DND-41 (cell line): ENCODE results near the gene ATP13A1.
"Not testable (repeated sequence)": the region's sequence is repeated elsewhere in the genome, so short reads cannot be mapped to it uniquely, and the experiment has no call there.

Source experiments
- ATAC-seq: fragments of 200-7000 bp; cut with Tn5 transposase; 3 replicates; pipeline ENCODE4 v1.9.1; 2021; ENCODE audit warnings: low read depth; ENCODE audit not compliant: insufficient read depth
- DNase-seq: peaks from one replicate; pipeline ENCODE4 v3.0.0-alpha.2; 2020
- H2AFZ ChIP-seq: 2 replicates; pipeline ENCODE4 v1.6.0; 2012; ENCODE audit warnings: low read depth, low read length
- H3K27ac ChIP-seq: 2 replicates; pipeline ENCODE4 v1.5.1; 2012; ENCODE audit warnings: low read length, inconsistent platforms
- H3K27me3 ChIP-seq: fragments of 200-600 bp; sonication (generic); 2 replicates; pipeline ENCODE4 v1.6.0; 2012; ENCODE audit warnings: low read length, mild to moderate bottlenecking, inconsistent platforms; ENCODE audit not compliant: insufficient read depth, poor library complexity
- H3K36me3 ChIP-seq: 2 replicates; pipeline ENCODE4 v1.5.1; 2012; ENCODE audit warnings: low read length, inconsistent platforms; ENCODE audit not compliant: insufficient read depth
- H3K4me1 ChIP-seq: 2 replicates; pipeline ENCODE4 v1.5.1; 2012; ENCODE audit warnings: mild to moderate bottlenecking, low read length; ENCODE audit not compliant: insufficient read depth
- H3K4me2 ChIP-seq: 2 replicates; pipeline ENCODE4 v1.6.0; 2012; ENCODE audit warnings: mild to moderate bottlenecking, moderate library complexity, low read length, inconsistent platforms; ENCODE audit not compliant: insufficient read depth
- H3K4me3 ChIP-seq, 2 experiments: fragments of 200-600 bp in 1 of 2; shearing (Covaris generic) in 1 of 2; 2 replicates each; pipeline ENCODE4 v1.5.1; 2012 to 2016; ENCODE audit warnings: inconsistent platforms in 2 of 2, low read length in 2 of 2, mild to moderate bottlenecking in 2 of 2, low read depth in 1 of 2, moderate library complexity in 1 of 2
- H3K79me2 ChIP-seq: 2 replicates; pipeline ENCODE4 v1.6.0; 2012; ENCODE audit warnings: low read length, inconsistent platforms; ENCODE audit not compliant: insufficient read depth
- H3K9ac ChIP-seq: 2 replicates; pipeline ENCODE4 v1.6.0; 2012; ENCODE audit warnings: low read depth, mild to moderate bottlenecking, inconsistent platforms, low read length, moderate library complexity
- H3K9me3 ChIP-seq: 2 replicates; pipeline ENCODE4 v1.5.1; 2012; ENCODE audit warnings: low read length, moderate library complexity, mild to moderate bottlenecking, inconsistent platforms; ENCODE audit not compliant: insufficient read depth, severe bottlenecking
- H4K20me1 ChIP-seq: 2 replicates; pipeline ENCODE4 v1.6.0; 2012; ENCODE audit warnings: low read length; ENCODE audit not compliant: insufficient read depth
- EZH2 ChIP-seq: IDR thresholded peaks from 3 replicates; pipeline ENCODE4 v1.6.1; 2012; ENCODE audit warnings: borderline replicate concordance, low read depth, mild to moderate bottlenecking, moderate library complexity, low read length, inconsistent platforms; ENCODE audit not compliant: severe bottlenecking
- TF ChIP-seq, protein P1 (sequence below): IDR thresholded peaks from 2 replicates; pipeline ENCODE4 v1.5.1; 2012; ENCODE audit warnings: borderline replicate concordance, low read length, moderate library complexity, mild to moderate bottlenecking; ENCODE audit not compliant: poor library complexity, severe bottlenecking; ENCODE audit errors: extremely low read depth

The ATP13A1 gene

DNA sequence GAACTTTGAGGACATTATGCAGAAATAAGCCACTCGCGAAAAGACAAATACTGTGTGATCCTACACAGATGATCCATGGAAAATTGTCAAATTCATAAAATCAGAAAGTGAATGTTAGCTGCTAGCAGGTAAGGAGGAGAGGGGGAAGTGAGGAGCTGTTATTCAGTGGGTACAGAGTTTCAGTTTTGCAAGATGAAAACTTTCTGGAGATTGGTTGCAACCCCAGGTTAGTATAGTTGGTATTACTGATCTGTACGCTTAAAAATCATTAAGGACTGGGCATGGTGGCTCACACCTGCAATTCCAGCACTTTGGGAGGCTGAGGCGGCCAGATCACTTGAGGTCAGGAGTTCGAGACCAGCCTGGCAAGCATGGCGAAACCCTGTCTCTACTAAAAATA lies 23.1 kb upstream of the ATP13A1 start:
- TF ChIP-seq, protein P1, sequence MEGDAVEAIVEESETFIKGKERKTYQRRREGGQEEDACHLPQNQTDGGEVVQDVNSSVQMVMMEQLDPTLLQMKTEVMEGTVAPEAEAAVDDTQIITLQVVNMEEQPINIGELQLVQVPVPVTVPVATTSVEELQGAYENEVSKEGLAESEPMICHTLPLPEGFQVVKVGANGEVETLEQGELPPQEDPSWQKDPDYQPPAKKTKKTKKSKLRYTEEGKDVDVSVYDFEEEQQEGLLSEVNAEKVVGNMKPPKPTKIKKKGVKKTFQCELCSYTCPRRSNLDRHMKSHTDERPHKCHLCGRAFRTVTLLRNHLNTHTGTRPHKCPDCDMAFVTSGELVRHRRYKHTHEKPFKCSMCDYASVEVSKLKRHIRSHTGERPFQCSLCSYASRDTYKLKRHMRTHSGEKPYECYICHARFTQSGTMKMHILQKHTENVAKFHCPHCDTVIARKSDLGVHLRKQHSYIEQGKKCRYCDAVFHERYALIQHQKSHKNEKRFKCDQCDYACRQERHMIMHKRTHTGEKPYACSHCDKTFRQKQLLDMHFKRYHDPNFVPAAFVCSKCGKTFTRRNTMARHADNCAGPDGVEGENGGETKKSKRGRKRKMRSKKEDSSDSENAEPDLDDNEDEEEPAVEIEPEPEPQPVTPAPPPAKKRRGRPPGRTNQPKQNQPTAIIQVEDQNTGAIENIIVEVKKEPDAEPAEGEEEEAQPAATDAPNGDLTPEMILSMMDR, result no peak
- no peak for TF ChIP-seq EZH2
- peaks cover 33% of the 10 kb centered on the region for H3K36me3 ChIP-seq
- no peaks in the 10 kb centered on the region for H3K27me3 ChIP-seq
- peaks cover 21% of the 10 kb centered on the region for H3K79me2 ChIP-seq
- no peak overlapping the region for H2AFZ ChIP-seq
- H3K4me2 ChIP-seq, result no peak overlapping the region
- ATAC-seq, result peak; percentile 25; the same call in 2 of the 3 replicates
- no peak for DNase-seq
- no peak overlapping the region for H3K4me3 ChIP-seq
- H3K9me3 ChIP-seq, result peaks cover 2% of the 10 kb centered on the region
- no peak overlapping the region for H3K9ac ChIP-seq
- H4K20me1 ChIP-seq, result peaks cover 13% of the 10 kb centered on the region; the same call in 1 of the 2 replicates
- no peak overlapping the region for H3K27ac ChIP-seq
- H3K4me1 ChIP-seq, result no peaks in the 10 kb centered on the region

DNA sequence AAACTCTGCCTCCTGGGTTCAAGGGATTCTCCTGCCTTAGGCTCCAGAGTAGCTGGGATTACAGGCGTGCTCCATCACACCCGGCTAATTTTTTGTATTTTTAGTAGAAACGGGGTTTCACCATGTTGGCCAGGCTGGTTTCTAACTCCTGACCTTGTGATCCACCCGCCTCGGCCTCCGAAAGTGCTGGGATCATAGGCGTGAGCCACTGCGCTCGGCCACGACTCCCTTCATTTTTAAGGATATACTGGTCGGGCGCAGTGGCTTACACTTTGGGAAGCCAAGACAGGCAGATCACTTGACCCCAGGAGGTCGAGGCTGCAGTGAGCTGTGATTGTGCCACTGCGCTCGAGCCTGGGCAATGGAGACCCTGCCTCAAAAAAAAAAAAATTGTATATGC lies 22.6 kb upstream of the ATP13A1 start:
- H3K36me3 ChIP-seq, result peaks cover 37% of the 10 kb centered on the region
- not testable (repeated sequence) for ATAC-seq, H3K27ac ChIP-seq, DNase-seq, H3K4me3 ChIP-seq, H3K9ac ChIP-seq, H2AFZ ChIP-seq, H3K27me3 ChIP-seq, H3K4me1 ChIP-seq, H3K9me3 ChIP-seq, H3K4me2 ChIP-seq
- H4K20me1 ChIP-seq, result peaks cover 13% of the 10 kb centered on the region; the same call in 1 of the 2 replicates
- H3K79me2 ChIP-seq, result peaks cover 26% of the 10 kb centered on the region

DNA sequence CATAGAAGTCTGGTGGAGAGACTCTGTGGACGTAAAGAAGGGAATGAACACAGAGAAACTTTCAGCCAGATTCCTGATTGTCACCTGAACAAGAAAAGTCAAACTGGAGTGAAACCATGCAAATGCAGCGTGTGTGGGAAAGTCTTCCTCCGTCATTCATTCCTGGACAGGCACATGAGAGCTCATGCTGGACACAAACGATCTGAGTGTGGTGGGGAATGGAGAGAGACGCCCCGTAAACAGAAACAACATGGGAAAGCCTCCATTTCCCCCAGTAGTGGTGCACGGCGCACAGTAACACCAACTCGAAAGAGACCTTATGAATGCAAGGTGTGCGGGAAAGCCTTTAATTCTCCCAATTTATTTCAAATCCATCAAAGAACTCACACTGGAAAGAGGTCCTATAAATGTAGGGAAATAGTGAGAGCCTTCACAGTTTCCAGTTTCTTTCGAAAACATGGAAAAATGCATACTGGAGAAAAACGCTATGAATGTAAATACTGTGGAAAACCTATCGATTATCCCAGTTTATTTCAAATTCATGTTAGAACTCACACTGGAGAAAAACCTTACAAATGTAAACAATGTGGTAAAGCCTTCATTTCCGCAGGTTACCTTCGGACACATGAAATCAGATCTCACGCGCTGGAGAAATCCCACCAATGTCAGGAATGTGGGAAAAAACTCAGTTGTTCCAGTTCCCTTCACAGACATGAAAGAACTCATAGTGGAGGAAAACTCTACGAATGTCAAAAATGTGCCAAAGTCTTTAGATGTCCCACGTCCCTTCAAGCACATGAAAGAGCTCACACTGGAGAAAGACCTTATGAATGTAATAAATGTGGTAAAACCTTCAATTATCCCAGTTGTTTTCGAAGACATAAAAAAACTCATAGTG lies 15.9 kb upstream of the ATP13A1 start:
- peaks cover 23% of the 10 kb centered on the region for H3K4me1 ChIP-seq
- no peak for ATAC-seq
- no peak overlapping the region for H3K4me2 ChIP-seq
- H3K27me3 ChIP-seq, result no peaks in the 10 kb centered on the region
- H3K36me3 ChIP-seq, result peaks cover 97% of the 10 kb centered on the region
- H3K79me2 ChIP-seq, result peaks cover 91% of the 10 kb centered on the region
- peaks cover 50% of the 10 kb centered on the region for H4K20me1 ChIP-seq
- no peak overlapping the region for H2AFZ ChIP-seq
- no peak overlapping the region for H3K4me3 ChIP-seq
- no peak overlapping the region for H3K27ac ChIP-seq
- no peak for DNase-seq
- peaks cover 16% of the 10 kb centered on the region for H3K9me3 ChIP-seq
- H3K9ac ChIP-seq, result no peak overlapping the region
- TF ChIP-seq EZH2, result no peak
- TF ChIP-seq, protein P1, result no peak

DNA sequence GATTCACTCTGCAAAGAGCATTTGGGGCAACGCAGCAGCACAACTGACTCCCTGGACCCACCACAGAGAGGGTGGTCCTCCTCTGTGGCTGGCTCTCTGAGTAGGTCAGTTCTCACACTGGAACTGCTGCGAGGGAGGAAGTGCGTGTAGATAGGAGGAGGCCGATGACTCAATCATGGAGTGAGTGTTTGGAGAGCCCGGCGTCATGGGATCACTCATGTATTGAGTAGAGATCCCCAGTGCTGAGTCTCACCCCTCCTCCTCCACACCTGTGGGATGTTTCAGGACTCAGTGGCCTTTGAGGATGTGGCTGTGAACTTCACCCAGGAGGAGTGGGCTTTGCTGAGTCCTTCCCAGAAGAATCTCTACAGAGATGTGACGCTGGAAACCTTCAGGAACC lies 14.1 kb upstream of the ATP13A1 start:
- TF ChIP-seq, protein P1, result no peak
- no peak for TF ChIP-seq EZH2
- Histone ChIP-seq H3K4me2 (peak overlapping the region; percentile 6; the same call in 1 of the 2 replicates), H3K27me3 (no peaks in the 10 kb centered on the region), H3K79me2 (peaks cover 95% of the 10 kb centered on the region), H3K9me3 (peaks cover 22% of the 10 kb centered on the region), H3K27ac (peak overlapping the region; percentile 9; the same call in 1 of the 2 replicates), H3K36me3 (peaks cover 98% of the 10 kb centered on the region), H3K4me3 (peak overlapping the region in 1 of 2 experiments; percentile 22; a peak in 1 of 4 replicates), H4K20me1 (peaks cover 54% of the 10 kb centered on the region), H2AFZ (no peak overlapping the region), H3K4me1 (peaks cover 39% of the 10 kb centered on the region), H3K9ac (no peak overlapping the region)
- DNase-seq, result no peak
- ATAC-seq, result no peak
